Gastroesophageal sphincter (tissue), 4 donors: ENCODE results near the gene PMFBP1. TPM values are rescaled to one million over a fixed set of nuclear protein-coding genes. Genes with fewer than 3 reads are reported as not detected.

Source experiments
- ATAC-seq: fragments of 150-250 bp; one replicate; pipeline ENCODE4 v1.9.1; 2016; ENCODE audit warnings: mild to moderate bottlenecking, moderate library complexity
- H3K27ac ChIP-seq, 4 donors: fragments of 200-600 bp; sonication (generic) in 3 of 4; 1 replicate in 3 of 4; 2 replicates in 1 of 4; pipeline ENCODE4 v1.5.1; 2016 to 2019
- H3K27me3 ChIP-seq: fragments of 200-600 bp; sonication (generic); one replicate; pipeline ENCODE4 v1.5.1; 2019
- H3K36me3 ChIP-seq, 2 donors: fragments of 200-600 bp; sonication (generic); one replicate each; pipeline ENCODE4 v1.5.1; 2019; ENCODE audit warnings: control low read depth in 1 of 2
- H3K4me1 ChIP-seq, 3 donors: fragments of 200-600 bp; sonication (generic); 1 replicate in 2 of 3; 2 replicates in 1 of 3; pipeline ENCODE4 v1.5.1; 2016 to 2019; ENCODE audit warnings: control low read depth in 2 of 3
- H3K4me3 ChIP-seq, 2 donors: fragments of 200-600 bp; sonication (generic); one replicate each; pipeline ENCODE4 v1.5.1; 2019; ENCODE audit warnings: mild to moderate bottlenecking in 1 of 2, moderate library complexity in 1 of 2
- H3K9me3 ChIP-seq, 3 donors: fragments of 200-600 bp; sonication (generic); one replicate each; pipeline ENCODE4 v1.5.1; 2017 to 2019; ENCODE audit warnings: control low read depth in 2 of 3
- EP300 ChIP-seq: sonication (generic); formaldehyde crosslinking; IDR thresholded peaks from one replicate; pipeline ENCODE4 v1.6.1; 2017; ENCODE audit warnings: antibody characterized with exemption, mild to moderate bottlenecking
- POLR2A ChIP-seq, 2 donors: fragments of 450-650 bp; IDR thresholded peaks; one replicate each; pipeline ENCODE4 v1.6.1; 2017; ENCODE audit warnings: antibody characterized with exemption in 2 of 2, mild to moderate bottlenecking in 2 of 2, moderate library complexity in 1 of 2
- POLR2AphosphoS5 ChIP-seq: sonication (generic); formaldehyde crosslinking; IDR thresholded peaks from one replicate; pipeline ENCODE4 v1.6.1; 2017; ENCODE audit warnings: antibody characterized with exemption
- WGBS, 2 donors: methylation state at CpG; one replicate each; pipeline ENCODE4 v1.1.5; 2018; ENCODE audit warnings: low coverage in 1 of 2; 5-methylcytosine and 5-hydroxymethylcytosine counted together
- total RNA-seq, 4 donors: library from RNA; depleted of rRNA; stranded (reverse); fragments of >200 nt; gene quantifications; one replicate each; pipeline ENCODE4 v1.1.0, GENCODE V29; 2016
- TF ChIP-seq, protein P1 (sequence below), 4 experiments: fragments of 200-600 bp in 2 of 4; fragments of 450-650 bp in 2 of 4; sonication (generic) in 1 of 4; IDR thresholded peaks; one replicate each; pipeline ENCODE4 v1.5.1; 2017 to 2019; ENCODE audit warnings: antibody characterized with exemption in 4 of 4, mild to moderate bottlenecking in 2 of 4, moderate library complexity in 2 of 4

The PMFBP1 gene
- total RNA-seq, 4 donors from 2014 or later: 0.16 to 0.81 (median 0.39) TPM; not detected in 1

DNA sequence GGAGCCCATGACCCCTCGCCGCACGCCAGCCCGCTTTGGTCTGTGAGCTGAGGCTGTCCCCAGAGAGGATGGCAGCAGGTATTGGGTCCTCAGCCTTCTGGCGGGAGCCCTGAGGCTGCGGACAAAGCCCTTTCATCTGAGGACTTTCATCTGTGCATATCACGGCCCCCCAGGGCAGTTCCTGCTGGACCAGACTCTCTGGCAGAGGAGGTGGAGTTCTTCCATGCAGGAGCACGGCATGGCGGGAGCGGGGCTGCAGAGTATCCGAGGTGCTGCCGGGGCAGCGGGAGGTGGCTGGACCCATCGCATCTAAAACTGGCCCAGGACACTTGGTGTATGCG is 59.5 kb downstream of the PMFBP1 start:
- no peaks in the 10 kb centered on the region for H3K27me3 ChIP-seq
- H3K36me3 ChIP-seq: peaks cover 0 to 65% of the 10 kb centered on the region in 2 donors
- TF ChIP-seq, protein P1, sequence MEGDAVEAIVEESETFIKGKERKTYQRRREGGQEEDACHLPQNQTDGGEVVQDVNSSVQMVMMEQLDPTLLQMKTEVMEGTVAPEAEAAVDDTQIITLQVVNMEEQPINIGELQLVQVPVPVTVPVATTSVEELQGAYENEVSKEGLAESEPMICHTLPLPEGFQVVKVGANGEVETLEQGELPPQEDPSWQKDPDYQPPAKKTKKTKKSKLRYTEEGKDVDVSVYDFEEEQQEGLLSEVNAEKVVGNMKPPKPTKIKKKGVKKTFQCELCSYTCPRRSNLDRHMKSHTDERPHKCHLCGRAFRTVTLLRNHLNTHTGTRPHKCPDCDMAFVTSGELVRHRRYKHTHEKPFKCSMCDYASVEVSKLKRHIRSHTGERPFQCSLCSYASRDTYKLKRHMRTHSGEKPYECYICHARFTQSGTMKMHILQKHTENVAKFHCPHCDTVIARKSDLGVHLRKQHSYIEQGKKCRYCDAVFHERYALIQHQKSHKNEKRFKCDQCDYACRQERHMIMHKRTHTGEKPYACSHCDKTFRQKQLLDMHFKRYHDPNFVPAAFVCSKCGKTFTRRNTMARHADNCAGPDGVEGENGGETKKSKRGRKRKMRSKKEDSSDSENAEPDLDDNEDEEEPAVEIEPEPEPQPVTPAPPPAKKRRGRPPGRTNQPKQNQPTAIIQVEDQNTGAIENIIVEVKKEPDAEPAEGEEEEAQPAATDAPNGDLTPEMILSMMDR (IDR thresholded peaks at IDR 0.05): no peak
- TF ChIP-seq POLR2AphosphoS5 (no peak), EP300 (no peak), POLR2A (IDR thresholded peaks at IDR 0.05) (no peak)
- no peaks in the 10 kb centered on the region for H3K9me3 ChIP-seq
- no peak overlapping the region for H3K4me3 ChIP-seq
- WGBS, 2 donors: 100% methylated on average over 2 of the region's 15 CpGs; no CpG with 5 or more reads in 1 of the 2 donors
- no peak overlapping the region for H3K27ac ChIP-seq
- no peak for ATAC-seq
- H3K4me1 ChIP-seq: no peaks in the 10 kb centered on the region

DNA sequence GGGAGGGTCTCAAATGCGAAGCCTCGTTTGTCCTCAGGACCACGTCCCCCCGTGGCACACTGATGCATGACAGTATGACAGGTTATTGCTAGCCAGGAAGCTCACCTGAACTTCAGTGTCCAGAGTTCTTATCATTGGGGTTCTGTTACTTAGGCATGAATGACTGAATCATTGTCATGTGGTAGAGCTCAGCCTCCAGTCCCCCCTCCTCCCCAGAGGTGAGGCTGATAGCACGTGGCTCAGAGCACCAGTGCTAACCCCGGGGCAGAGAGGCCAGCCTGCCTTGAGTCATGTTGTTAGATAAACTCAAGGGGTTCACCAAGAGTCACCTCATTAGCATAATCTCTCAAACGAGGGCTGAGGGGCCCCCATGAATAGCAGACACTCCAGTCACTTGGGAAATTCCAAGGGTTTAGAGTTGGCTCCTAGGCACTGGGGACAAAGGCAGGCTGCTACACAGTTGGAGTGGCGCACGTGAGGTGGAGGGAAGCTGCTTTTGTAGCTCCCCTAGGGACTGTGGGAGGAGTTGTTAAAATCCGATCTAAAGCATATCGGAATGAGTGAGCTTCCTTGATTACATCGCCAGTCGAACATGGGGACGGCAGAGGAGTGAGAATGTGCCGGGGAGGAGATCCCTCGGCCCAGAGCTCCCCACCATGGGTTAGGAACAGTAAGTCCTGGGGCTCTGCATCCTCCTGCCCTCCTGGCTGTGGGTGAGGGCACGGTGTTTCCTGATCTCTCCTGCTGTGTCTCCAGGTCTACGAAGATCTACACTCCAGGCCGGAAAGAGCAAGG is 60.1 kb downstream of the PMFBP1 start:
- TF ChIP-seq POLR2A (IDR thresholded peaks at IDR 0.05) (no peak), EP300 (no peak), POLR2AphosphoS5 (no peak)
- TF ChIP-seq, protein P1 (IDR thresholded peaks at IDR 0.05): no peak
- WGBS, 2 donors: 76 to 82% methylated on average over 4 to 16 of the region's 19 CpGs

DNA sequence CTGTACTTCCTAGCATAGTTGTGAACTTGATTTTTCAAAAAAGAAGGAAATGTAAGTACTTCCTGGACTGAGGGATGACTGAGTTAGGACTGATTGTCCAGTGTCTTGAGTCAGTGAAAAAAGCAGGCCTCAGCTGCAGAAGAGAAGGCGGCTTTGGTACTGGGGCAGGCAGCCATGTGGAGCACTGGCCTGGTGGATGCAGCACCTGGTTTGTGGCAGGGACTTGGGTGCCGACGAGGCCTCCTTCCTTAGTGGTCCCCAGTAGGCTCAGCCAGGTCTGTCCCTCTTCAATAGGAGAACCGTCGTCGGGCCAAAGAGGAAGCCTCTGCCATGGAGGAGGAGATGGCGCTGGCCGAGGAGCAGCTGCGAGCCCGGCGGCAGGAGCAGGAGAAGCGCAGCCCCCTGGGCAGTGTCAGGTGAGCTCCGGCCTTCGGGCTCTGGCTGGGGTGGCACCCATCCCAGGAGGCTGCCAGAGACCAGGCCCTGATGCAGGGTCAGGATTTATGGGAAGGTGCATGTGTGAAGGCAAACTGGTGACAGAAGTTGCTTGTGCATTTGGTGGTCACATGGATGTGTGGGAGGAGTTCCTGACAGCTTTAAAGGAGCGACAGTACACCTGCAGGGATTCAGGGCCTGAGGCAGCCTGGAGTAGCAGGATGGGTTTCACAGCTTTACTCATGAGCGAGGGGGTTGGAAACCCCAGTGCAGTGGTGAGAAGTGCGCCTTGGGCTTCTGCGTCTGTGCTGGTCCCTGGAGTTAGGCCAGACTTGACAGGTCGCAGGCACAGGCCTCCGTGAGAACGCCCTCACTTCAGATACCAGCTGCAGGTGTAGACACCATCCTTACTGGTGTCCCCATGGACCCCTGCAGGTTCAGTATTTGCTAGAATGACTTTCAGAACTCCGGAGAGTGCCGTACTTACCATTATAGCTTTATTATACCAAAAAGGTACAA is 61.0 kb downstream of the PMFBP1 start:
- no peak for ATAC-seq
- H3K27ac ChIP-seq: no peak overlapping the region
- no peak overlapping the region for H3K4me3 ChIP-seq
- no peaks in the 10 kb centered on the region for H3K27me3 ChIP-seq
- 95% methylated on average over 5 to 9 of the region's 23 CpGs for WGBS, 2 donors
- H3K9me3 ChIP-seq: no peaks in the 10 kb centered on the region
- TF ChIP-seq POLR2AphosphoS5: no peak
- TF ChIP-seq POLR2A (IDR thresholded peaks at IDR 0.05): no peak
- TF ChIP-seq, protein P1 (IDR thresholded peaks at IDR 0.05): no peak
- no peak for TF ChIP-seq EP300
- H3K4me1 ChIP-seq: no peaks in the 10 kb centered on the region
- H3K36me3 ChIP-seq: peaks cover 0 to 79% of the 10 kb centered on the region in 2 donors

More for the DNA sequence above, 60.1 kb downstream of the PMFBP1 start:
- Histone ChIP-seq H3K36me3 (peaks cover 0 to 70% of the 10 kb centered on the region in 2 donors), H3K4me1 (no peaks in the 10 kb centered on the region), H3K27ac (no peak overlapping the region), H3K4me3 (no peak overlapping the region), H3K27me3 (no peaks in the 10 kb centered on the region), H3K9me3 (no peaks in the 10 kb centered on the region)
- ATAC-seq: no peak

DNA sequence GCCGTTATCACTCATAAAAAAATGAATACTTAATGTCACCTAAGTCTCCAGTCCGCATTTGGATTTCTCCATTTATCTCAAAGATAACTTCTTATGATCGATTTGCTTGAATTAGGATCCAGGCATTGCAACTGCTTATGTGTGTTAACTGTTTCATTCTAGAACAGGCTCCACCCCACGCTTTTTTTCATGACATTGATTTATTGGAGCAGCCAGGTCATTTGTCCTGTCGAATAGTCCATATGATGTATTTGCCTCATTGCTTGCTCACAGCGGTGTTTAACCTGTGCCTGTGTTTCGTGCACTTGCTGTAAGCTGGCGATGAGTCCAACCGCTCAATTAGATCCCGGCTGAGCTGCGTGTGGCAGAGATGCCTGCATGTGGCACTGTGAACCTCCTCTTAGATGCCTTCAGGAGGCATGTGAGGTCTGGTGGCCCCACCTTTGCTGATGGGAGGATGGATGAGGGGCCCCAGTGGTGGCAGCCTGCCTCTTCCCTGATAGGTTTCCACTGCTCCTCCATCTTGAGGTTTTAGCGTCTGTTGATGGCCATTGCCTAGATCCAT is 61.9 kb downstream of the PMFBP1 start:
- Histone ChIP-seq H3K36me3 (peaks cover 0 to 88% of the 10 kb centered on the region in 2 donors), H3K4me1 (no peaks in the 10 kb centered on the region)
- ATAC-seq: no peak

More for the DNA sequence above, 61.9 kb downstream of the PMFBP1 start:
- Histone ChIP-seq H3K4me3 (no peak overlapping the region), H3K27ac (no peak overlapping the region), H3K9me3 (no peaks in the 10 kb centered on the region), H3K27me3 (no peaks in the 10 kb centered on the region)
- 83 to 84% methylated on average over 8 to 11 of the region's 12 CpGs for WGBS, 2 donors
- no peak for TF ChIP-seq POLR2A (IDR thresholded peaks at IDR 0.05)
- no peak for TF ChIP-seq EP300
- TF ChIP-seq, protein P1 (IDR thresholded peaks at IDR 0.05): no peak
- TF ChIP-seq POLR2AphosphoS5: no peak
